HL-60 (cell line): ENCODE results near the gene TBL1XR1.
A peak's percentile ranks its signal among the peaks of the same experiment; 100 is the strongest.

Source experiments
- DNase-seq, 2 experiments: peaks; one replicate each; pipeline ENCODE4 v3.0.0-alpha.2; 2010 to 2020; ENCODE audit warnings: low read depth in 1 of 2, low spot score in 1 of 2
- H3K27ac ChIP-seq: fragments of 250-450 bp; sonication (Bioruptor Pico); replicated peaks from 2 replicates; pipeline ENCODE4 v1.5.1; 2020; ENCODE audit warnings: mild to moderate bottlenecking, moderate library complexity
- H3K27me3 ChIP-seq: fragments of 250-450 bp; sonication (Bioruptor Pico); 2 replicates; pipeline ENCODE4 v1.5.1; 2021; ENCODE audit warnings: mild to moderate bottlenecking, moderate library complexity; ENCODE audit not compliant: insufficient read depth, poor library complexity, severe bottlenecking
- H3K4me3 ChIP-seq: replicated peaks from 2 replicates; pipeline ENCODE4 v1.5.1; 2011; ENCODE audit warnings: mild to moderate bottlenecking, control low read depth, low read length; ENCODE audit not compliant: insufficient read depth
- GABPA ChIP-seq: IDR thresholded peaks from 2 replicates; pipeline ENCODE4 v1.6.1; 2012; ENCODE audit warnings: low read depth
- POLR2AphosphoS5 ChIP-seq: IDR thresholded peaks from 2 replicates; pipeline ENCODE4 v1.6.1; 2012; ENCODE audit warnings: low read depth
- REST ChIP-seq: IDR thresholded peaks from 2 replicates; pipeline ENCODE4 v1.6.1; 2012; ENCODE audit warnings: low read depth; ENCODE audit not compliant: insufficient replicate concordance
- SPI1 ChIP-seq: IDR thresholded peaks from 2 replicates; pipeline ENCODE4 v1.6.1; 2012; ENCODE audit warnings: low read depth, mild to moderate bottlenecking, borderline replicate concordance
- TF ChIP-seq, protein P1 (sequence below): IDR thresholded peaks from one replicate; pipeline ENCODE4 v1.5.1; 2011; ENCODE audit warnings: low read length, control low read depth, inconsistent platforms; ENCODE audit not compliant: insufficient read depth

The TBL1XR1 gene

GRCh38 chr3:177135841-177136492 is 61.3 kb downstream of the TBL1XR1 start:
- Histone ChIP-seq H3K27me3 (no peaks in the 10 kb centered on the region), H3K4me3 (no peak overlapping the region), H3K27ac (no peak overlapping the region)
- no peak for DNase-seq
- no peak for TF ChIP-seq POLR2AphosphoS5
- TF ChIP-seq GABPA, result no peak

GRCh38 chr3:177134816-177135210 is 62.5 kb downstream of the TBL1XR1 start:
- no peak overlapping the region for H3K27ac ChIP-seq
- DNase-seq, result no peak
- TF ChIP-seq REST (no peak), SPI1 (no peak), POLR2AphosphoS5 (no peak), GABPA (no peak)
- TF ChIP-seq, protein P1, sequence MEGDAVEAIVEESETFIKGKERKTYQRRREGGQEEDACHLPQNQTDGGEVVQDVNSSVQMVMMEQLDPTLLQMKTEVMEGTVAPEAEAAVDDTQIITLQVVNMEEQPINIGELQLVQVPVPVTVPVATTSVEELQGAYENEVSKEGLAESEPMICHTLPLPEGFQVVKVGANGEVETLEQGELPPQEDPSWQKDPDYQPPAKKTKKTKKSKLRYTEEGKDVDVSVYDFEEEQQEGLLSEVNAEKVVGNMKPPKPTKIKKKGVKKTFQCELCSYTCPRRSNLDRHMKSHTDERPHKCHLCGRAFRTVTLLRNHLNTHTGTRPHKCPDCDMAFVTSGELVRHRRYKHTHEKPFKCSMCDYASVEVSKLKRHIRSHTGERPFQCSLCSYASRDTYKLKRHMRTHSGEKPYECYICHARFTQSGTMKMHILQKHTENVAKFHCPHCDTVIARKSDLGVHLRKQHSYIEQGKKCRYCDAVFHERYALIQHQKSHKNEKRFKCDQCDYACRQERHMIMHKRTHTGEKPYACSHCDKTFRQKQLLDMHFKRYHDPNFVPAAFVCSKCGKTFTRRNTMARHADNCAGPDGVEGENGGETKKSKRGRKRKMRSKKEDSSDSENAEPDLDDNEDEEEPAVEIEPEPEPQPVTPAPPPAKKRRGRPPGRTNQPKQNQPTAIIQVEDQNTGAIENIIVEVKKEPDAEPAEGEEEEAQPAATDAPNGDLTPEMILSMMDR, result no peak

DNA sequence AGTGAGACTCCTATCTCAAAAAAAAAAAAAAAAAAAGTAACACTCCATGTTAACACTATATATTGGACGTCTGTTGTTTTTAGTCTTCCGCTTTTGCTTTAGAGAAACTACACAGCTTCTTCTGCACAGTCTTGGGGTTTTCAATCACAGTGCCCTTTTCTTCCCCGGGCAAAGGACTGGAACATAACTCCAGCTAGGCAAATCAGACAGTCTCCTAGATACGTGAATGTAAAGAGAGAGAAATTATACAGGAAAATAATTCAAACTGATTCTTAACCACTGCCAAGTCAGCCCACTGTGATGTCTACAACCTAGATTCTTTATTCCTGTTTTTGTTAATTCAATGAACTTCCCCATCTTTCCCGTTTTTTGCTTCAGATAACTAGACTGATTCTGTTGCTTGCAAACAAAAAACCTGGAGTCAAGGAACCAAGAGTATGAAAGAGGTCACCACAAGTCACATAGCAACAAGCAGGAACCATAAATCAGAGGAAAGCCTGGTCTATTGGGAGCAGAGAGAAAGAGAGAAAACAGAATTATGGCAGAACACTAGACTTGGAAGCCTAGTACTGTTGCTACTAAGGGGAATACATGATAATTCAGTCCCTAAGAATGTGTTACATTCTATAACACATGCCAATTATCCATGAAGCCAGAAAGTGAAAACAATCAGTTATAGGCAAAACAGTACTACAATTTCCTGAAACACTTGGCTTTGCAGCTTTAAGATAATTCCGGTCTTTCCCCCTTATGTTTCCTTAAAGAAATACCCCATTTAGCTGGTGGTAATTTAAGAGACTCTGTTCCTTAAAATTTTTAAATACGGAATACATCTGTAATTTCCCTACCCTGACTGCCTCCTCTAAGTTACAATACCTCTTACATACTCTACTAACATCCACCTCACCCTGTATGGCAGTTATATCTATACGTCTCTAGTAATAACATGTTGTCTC is 63.1 kb downstream of the TBL1XR1 start:
- no peak for DNase-seq
- no peak overlapping the region for H3K4me3 ChIP-seq
- H3K27ac ChIP-seq, result no peak overlapping the region
- TF ChIP-seq, protein P1, result no peak
- no peak for TF ChIP-seq SPI1
- TF ChIP-seq GABPA, result no peak
- no peak for TF ChIP-seq REST
- TF ChIP-seq POLR2AphosphoS5, result no peak
- H3K27me3 ChIP-seq, result no peaks in the 10 kb centered on the region

More at GRCh38 chr3:177134816-177135210, 62.5 kb downstream of the TBL1XR1 start:
- Histone ChIP-seq H3K27me3 (no peaks in the 10 kb centered on the region), H3K4me3 (no peak overlapping the region)

DNA sequence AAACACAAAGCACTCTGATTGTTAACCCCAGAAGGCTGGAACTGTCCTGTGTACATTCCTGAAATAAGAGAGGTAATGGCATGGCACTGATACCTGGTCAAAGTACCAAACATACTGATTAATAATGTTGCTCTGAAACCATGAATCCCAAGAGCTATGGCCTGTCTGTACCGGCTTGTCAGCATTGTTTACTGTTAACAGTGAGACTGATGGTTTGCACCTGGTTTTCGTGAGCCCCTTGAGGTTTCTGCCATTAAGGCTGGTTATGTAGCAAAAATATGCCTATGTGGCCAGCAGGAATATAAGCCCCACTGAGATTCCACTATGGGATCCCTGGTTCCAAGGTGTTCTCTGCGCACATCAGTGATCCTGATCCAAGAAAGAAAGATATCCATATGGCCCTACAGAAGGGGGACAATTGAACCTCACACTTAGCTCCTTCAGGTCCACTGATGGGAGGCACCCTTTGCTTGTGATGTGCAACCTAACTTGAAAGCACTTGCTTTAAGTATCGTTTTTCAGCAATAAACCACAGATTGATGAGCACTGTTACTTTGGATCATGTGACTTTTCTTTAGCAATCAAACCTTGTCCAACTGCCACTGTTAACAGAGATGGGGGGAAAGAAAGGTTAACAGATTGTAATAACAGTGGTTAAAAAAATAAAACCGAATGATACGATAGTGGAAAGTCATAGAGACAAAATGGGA is 65.2 kb downstream of the TBL1XR1 start:
- no peak overlapping the region for H3K4me3 ChIP-seq
- H3K27me3 ChIP-seq, result no peaks in the 10 kb centered on the region
- TF ChIP-seq GABPA, result no peak
- no peak for TF ChIP-seq SPI1
- TF ChIP-seq REST, result no peak
- TF ChIP-seq POLR2AphosphoS5, result no peak
- TF ChIP-seq, protein P1, result no peak
- DNase-seq, result no peak
- H3K27ac ChIP-seq, result 0 out of 2 replicates have a peak overlapping the region, but pooled peaks have one; percentile 19
